HEK293 (cell line): ENCODE measurements around the gene CIAO2B.

ENCODE experiments used
- TRIM28 ChIP-seq: IDR thresholded peaks from 2 replicates; pipeline ENCODE4 v1.6.1; 2011; ENCODE audit warnings: low read length, control low read depth, borderline replicate concordance
- ZNF76 ChIP-seq: fragments of 450-650 bp; formaldehyde crosslinking; IDR thresholded peaks from 2 replicates; pipeline ENCODE4; 2016; ENCODE audit warnings: low read depth, missing biosample characterization, missing genetic modification characterization, borderline replicate concordance
- TF ChIP-seq, protein P1 (sequence below): fragments of 450-650 bp; formaldehyde crosslinking; IDR thresholded peaks from 2 replicates; pipeline ENCODE4 v1.5.1; 2016; ENCODE audit warnings: missing biosample characterization, missing genetic modification characterization

DNA sequence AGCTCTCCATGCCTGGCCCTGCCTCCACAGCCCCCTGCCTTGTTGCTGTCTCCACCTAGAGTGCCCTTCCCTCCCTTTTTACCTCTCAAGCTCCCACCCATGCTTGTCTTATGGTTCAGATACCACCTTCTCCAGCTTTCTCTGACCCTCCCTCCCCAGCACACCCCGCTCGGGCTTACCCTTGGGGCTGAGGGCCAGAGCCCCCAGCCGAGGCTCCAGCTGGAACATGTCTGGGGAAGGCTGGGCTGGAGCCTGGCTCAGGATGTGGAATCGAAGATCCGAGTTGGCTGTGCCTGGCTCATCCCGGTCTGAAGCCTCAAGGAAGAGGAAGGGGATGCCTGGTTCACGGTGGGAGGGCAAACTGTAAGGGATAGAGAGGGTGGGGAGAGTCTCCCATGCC lies 19.2 kb downstream of the CIAO2B start:
- TF ChIP-seq TRIM28, result no peak
- TF ChIP-seq, protein P1, sequence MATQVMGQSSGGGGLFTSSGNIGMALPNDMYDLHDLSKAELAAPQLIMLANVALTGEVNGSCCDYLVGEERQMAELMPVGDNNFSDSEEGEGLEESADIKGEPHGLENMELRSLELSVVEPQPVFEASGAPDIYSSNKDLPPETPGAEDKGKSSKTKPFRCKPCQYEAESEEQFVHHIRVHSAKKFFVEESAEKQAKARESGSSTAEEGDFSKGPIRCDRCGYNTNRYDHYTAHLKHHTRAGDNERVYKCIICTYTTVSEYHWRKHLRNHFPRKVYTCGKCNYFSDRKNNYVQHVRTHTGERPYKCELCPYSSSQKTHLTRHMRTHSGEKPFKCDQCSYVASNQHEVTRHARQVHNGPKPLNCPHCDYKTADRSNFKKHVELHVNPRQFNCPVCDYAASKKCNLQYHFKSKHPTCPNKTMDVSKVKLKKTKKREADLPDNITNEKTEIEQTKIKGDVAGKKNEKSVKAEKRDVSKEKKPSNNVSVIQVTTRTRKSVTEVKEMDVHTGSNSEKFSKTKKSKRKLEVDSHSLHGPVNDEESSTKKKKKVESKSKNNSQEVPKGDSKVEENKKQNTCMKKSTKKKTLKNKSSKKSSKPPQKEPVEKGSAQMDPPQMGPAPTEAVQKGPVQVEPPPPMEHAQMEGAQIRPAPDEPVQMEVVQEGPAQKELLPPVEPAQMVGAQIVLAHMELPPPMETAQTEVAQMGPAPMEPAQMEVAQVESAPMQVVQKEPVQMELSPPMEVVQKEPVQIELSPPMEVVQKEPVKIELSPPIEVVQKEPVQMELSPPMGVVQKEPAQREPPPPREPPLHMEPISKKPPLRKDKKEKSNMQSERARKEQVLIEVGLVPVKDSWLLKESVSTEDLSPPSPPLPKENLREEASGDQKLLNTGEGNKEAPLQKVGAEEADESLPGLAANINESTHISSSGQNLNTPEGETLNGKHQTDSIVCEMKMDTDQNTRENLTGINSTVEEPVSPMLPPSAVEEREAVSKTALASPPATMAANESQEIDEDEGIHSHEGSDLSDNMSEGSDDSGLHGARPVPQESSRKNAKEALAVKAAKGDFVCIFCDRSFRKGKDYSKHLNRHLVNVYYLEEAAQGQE, result no peak
- no peak for TF ChIP-seq ZNF76 (tag by site-specific recombination)
